Upper lobe of left lung (tissue), 4 donors: ENCODE results near the gene YTHDF2.

Source experiments
- EP300 ChIP-seq, 4 donors: sonication (generic); formaldehyde crosslinking; IDR thresholded peaks; one replicate each; pipeline ENCODE4 v1.5.1; 2017; ENCODE audit warnings: antibody characterized with exemption in 4 of 4, control low read depth in 2 of 4
- POLR2AphosphoS5 ChIP-seq, 2 donors: sonication (generic); formaldehyde crosslinking; IDR thresholded peaks; one replicate each; pipeline ENCODE4 v1.5.1; 2017; ENCODE audit warnings: antibody characterized with exemption in 2 of 2
- TF ChIP-seq, protein P1 (sequence below), 6 experiments: fragments of 450-650 bp in 4 of 6; fragments of 200-600 bp in 2 of 6; sonication (generic) in 2 of 6; IDR thresholded peaks; one replicate each; pipeline ENCODE4 v1.5.1; 2016 to 2019; ENCODE audit warnings: antibody characterized with exemption in 6 of 6

DNA sequence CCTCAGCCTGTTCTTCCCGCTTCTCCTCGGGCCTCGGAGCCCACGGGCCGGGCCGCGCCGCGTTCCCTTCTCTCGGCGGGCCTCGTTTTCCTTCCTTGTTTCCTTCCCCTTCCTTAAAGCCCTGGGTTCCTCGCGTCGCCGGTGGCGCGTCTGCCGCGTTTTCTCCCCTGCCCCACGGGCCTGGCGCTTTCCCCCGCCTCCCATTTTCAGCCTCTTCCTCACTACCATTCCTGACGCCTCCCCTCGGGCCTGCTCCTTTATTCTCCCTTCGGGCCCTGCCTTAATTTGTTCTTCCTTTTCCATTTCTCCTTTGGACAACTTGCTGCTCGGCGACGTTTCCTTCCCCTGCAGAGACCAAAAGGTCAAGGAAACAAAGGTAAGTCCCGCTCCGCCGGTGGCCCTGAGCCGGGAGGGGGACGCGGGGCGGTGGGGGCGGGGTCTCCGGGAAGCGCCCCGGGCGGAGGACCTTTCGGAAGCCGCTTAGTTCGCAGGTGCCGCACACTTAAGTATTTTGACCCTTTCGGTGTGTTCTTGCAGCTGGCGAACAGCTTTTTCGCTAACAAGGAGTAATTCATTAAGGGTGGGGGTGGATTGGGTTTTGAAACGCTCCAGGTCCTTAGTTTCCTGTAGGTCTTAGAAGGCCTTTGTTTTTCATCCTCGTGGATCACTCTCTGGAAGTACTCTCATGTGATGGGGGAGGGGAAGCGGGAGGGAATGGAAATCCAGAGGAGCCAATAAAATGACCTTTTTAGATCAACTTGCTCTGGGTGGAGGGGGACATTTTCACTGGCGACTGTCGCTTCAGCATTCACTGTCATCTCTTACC, 780 bp downstream of the YTHDF2 start:
- TF ChIP-seq EP300 (IDR thresholded peaks at IDR 0.05): no peak
- TF ChIP-seq, protein P1, sequence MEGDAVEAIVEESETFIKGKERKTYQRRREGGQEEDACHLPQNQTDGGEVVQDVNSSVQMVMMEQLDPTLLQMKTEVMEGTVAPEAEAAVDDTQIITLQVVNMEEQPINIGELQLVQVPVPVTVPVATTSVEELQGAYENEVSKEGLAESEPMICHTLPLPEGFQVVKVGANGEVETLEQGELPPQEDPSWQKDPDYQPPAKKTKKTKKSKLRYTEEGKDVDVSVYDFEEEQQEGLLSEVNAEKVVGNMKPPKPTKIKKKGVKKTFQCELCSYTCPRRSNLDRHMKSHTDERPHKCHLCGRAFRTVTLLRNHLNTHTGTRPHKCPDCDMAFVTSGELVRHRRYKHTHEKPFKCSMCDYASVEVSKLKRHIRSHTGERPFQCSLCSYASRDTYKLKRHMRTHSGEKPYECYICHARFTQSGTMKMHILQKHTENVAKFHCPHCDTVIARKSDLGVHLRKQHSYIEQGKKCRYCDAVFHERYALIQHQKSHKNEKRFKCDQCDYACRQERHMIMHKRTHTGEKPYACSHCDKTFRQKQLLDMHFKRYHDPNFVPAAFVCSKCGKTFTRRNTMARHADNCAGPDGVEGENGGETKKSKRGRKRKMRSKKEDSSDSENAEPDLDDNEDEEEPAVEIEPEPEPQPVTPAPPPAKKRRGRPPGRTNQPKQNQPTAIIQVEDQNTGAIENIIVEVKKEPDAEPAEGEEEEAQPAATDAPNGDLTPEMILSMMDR (IDR thresholded peaks at IDR 0.05): no peak
- no peak for TF ChIP-seq POLR2AphosphoS5 (IDR thresholded peaks at IDR 0.05)
